ENCODE results near the gene USP49.

USP49 gene

GRCh38 chr6:41895300-41896233 lies at the start of gene USP49 (continued):
- TF ChIP-seq ZNF391 (tag by site-specific recombination; IDR thresholded peaks at IDR 0.05; ENCODE audit: borderline replicate concordance, low read depth) (no peak), ZNF560 (tag by site-specific recombination; IDR thresholded peaks at IDR 0.05; ENCODE audit: borderline replicate concordance) (no peak), ZNF426 (tag by site-specific recombination; IDR thresholded peaks at IDR 0.05) (no peak), ZSCAN16 (tag by site-specific recombination; IDR thresholded peaks at IDR 0.05) (no peak), ZNF274 (IDR thresholded peaks at IDR 0.05; ENCODE audit: low read length) (no peak), ZNF274 (tag by site-specific recombination; IDR thresholded peaks at IDR 0.05; ENCODE audit: borderline replicate concordance) (no peak), ZSCAN18 (tag by site-specific recombination; IDR thresholded peaks at IDR 0.05) (no peak), ZNF341 (tag by site-specific recombination; IDR thresholded peaks at IDR 0.05; ENCODE audit: low read depth) (peak; percentile 50), ZNF112 (tag by site-specific recombination; IDR thresholded peaks at IDR 0.05) (no peak), HOXC10 (CRISPR knock-in tag; IDR thresholded peaks at IDR 0.05) (0 out of 2 replicates have a peak, but pooled peaks have one; percentile 0), ZNF223 (tag by site-specific recombination; IDR thresholded peaks at IDR 0.05) (no peak), ZIC2 (tag by site-specific recombination; IDR thresholded peaks at IDR 0.05) (peak; percentile 27), ZNF394 (tag by site-specific recombination; IDR thresholded peaks at IDR 0.05; ENCODE audit: borderline replicate concordance) (no peak), ZNF248 (tag by site-specific recombination; IDR thresholded peaks at IDR 0.05) (no peak), AEBP2 (tag by site-specific recombination; IDR thresholded peaks at IDR 0.05; ENCODE audit: borderline replicate concordance) (no peak), ZSCAN5A (tag by site-specific recombination; IDR thresholded peaks at IDR 0.05) (no peak), ZNF747 (tag by site-specific recombination; IDR thresholded peaks at IDR 0.05) (no peak), ZNF157 (tag by site-specific recombination; IDR thresholded peaks at IDR 0.05) (no peak), ZBTB6 (tag by site-specific recombination; IDR thresholded peaks at IDR 0.05) (no peak), ATF2 (tag by site-specific recombination; IDR thresholded peaks at IDR 0.05; ENCODE audit: low read depth) (no peak), HIC1 (tag by site-specific recombination; IDR thresholded peaks at IDR 0.05) (no peak), ZNF174 (tag by site-specific recombination; IDR thresholded peaks at IDR 0.05) (no peak), ZBTB1 (tag by site-specific recombination; IDR thresholded peaks at IDR 0.05) (no peak), ZNF768 (tag by site-specific recombination; IDR thresholded peaks at IDR 0.05) (no peak), ZNF214 (tag by site-specific recombination; IDR thresholded peaks at IDR 0.05; ENCODE audit: borderline replicate concordance) (no peak), ZNF529 (tag by site-specific recombination; IDR thresholded peaks at IDR 0.05; ENCODE audit: insufficient replicate concordance) (no peak), ZNF704 (tag by site-specific recombination; IDR thresholded peaks at IDR 0.05) (no peak), REPIN1 (tag by site-specific recombination; IDR thresholded peaks at IDR 0.05; ENCODE audit: low read depth) (no peak), ZNF596 (tag by site-specific recombination; IDR thresholded peaks at IDR 0.05) (no peak)

Measured in HEK293 (cell line).